Neural cell (in vitro differentiated cells): Measurements from ENCODE around the gene MED26. TPM values are rescaled to one million over a fixed set of nuclear protein-coding genes. Genes with fewer than 3 reads are reported as not detected.

Experiments used
- H2AFZ ChIP-seq: fragments of 200-600, 300-800 bp; sonication (generic), shearing (Covaris generic); 2 replicates; pipeline ENCODE4 v1.6.0; 2014; ENCODE audit warnings: low read depth, mild to moderate bottlenecking, antibody characterized with exemption, low read length, moderate library complexity
- H3F3A ChIP-seq: fragments of 200-600 bp; shearing (Covaris generic); 2 replicates; pipeline ENCODE4 v1.6.1; 2016; ENCODE audit warnings: mild to moderate bottlenecking, moderate library complexity, mixed read lengths, antibody characterized with exemption, low read length; ENCODE audit not compliant: insufficient read depth, poor library complexity, severe bottlenecking
- H3K27ac ChIP-seq: fragments of 200-600, 300-800 bp; sonication (generic), shearing (Covaris generic); 2 replicates; pipeline ENCODE4 v1.5.1; 2014; ENCODE audit warnings: mild to moderate bottlenecking, low read length, moderate library complexity
- H3K27me3 ChIP-seq: fragments of 300-800, 200-600 bp; sonication (generic), shearing (Covaris generic); 2 replicates; pipeline ENCODE4 v1.6.0; 2014; ENCODE audit warnings: mild to moderate bottlenecking, low read depth, low read length, moderate library complexity; ENCODE audit not compliant: insufficient read depth
- H3K36me3 ChIP-seq: fragments of 300-800, 200-600 bp; sonication (generic), shearing (Covaris generic); 2 replicates; pipeline ENCODE4 v1.5.1; 2014; ENCODE audit warnings: mild to moderate bottlenecking, antibody characterized with exemption, low read length, moderate library complexity; ENCODE audit not compliant: insufficient read depth
- H3K4me2 ChIP-seq: fragments of 300-800, 200-600 bp; sonication (generic), shearing (Covaris generic); 2 replicates; pipeline ENCODE4 v1.6.0; 2014; ENCODE audit warnings: mild to moderate bottlenecking, low read length
- H3K4me3 ChIP-seq: fragments of 300-800, 200-600 bp; sonication (generic), shearing (Covaris generic); 2 replicates; pipeline ENCODE4 v1.5.1; 2014; ENCODE audit warnings: mild to moderate bottlenecking, low read length, moderate library complexity
- H3K79me2 ChIP-seq: fragments of 200-600 bp; shearing (Covaris generic); replicated peaks from 2 replicates; pipeline ENCODE4 v1.6.0; 2014; ENCODE audit warnings: mild to moderate bottlenecking, low read length, moderate library complexity; ENCODE audit not compliant: insufficient read depth
- H3K9ac ChIP-seq: fragments of 300-800, 200-600 bp; sonication (generic), shearing (Covaris generic); 2 replicates; pipeline ENCODE4 v1.6.1; 2016; ENCODE audit warnings: mild to moderate bottlenecking, low read length, mixed read lengths
- H3K9me2 ChIP-seq: fragments of 200-600 bp; shearing (Covaris generic); 2 replicates; pipeline ENCODE4 v1.6.1; 2016; ENCODE audit warnings: mild to moderate bottlenecking, low read length, mixed read lengths; ENCODE audit not compliant: insufficient read depth
- H3K9me3 ChIP-seq: fragments of 200-600, 300-800 bp; sonication (generic), shearing (Covaris generic); 2 replicates; pipeline ENCODE4 v1.6.1; 2016; ENCODE audit warnings: mild to moderate bottlenecking, mixed run types, low read length, moderate library complexity, mixed read lengths
- H4K20me1 ChIP-seq: fragments of 200-600 bp; shearing (Covaris generic); 2 replicates; pipeline ENCODE4 v1.6.1; 2016; ENCODE audit warnings: mild to moderate bottlenecking, mixed run types; ENCODE audit not compliant: insufficient read depth
- EP300 ChIP-seq: fragments of 450-650 bp; conservative IDR thresholded peaks from 2 replicates; pipeline ENCODE4 v1.6.1; 2014; ENCODE audit warnings: antibody characterized with exemption, mild to moderate bottlenecking, moderate library complexity; ENCODE audit not compliant: poor library complexity, severe bottlenecking
- EZH2 ChIP-seq: fragments of 200-600, 300-800 bp; shearing (Covaris generic), sonication (generic); IDR thresholded peaks from 2 replicates; pipeline ENCODE4 v1.6.1; 2014; ENCODE audit warnings: antibody characterized with exemption, low read length, borderline replicate concordance, mild to moderate bottlenecking; ENCODE audit not compliant: insufficient read depth, poor library complexity, severe bottlenecking
- MXI1 ChIP-seq: fragments of 450-650 bp; conservative IDR thresholded peaks from 2 replicates; pipeline ENCODE4 v1.6.1; 2014; ENCODE audit warnings: antibody characterized with exemption, mild to moderate bottlenecking; ENCODE audit not compliant: poor library complexity, severe bottlenecking
- POLR2AphosphoS5 ChIP-seq: IDR thresholded peaks from 2 replicates; pipeline ENCODE4 v1.6.1; 2012
- RAD21 ChIP-seq: fragments of 450-650 bp; conservative IDR thresholded peaks from 2 replicates; pipeline ENCODE4 v1.6.1; 2014; ENCODE audit warnings: antibody characterized with exemption, mild to moderate bottlenecking, moderate library complexity
- SMC3 ChIP-seq: fragments of 450-650 bp; conservative IDR thresholded peaks from 2 replicates; pipeline ENCODE4 v1.6.1; 2014; ENCODE audit warnings: antibody characterized with exemption, mild to moderate bottlenecking, moderate library complexity; ENCODE audit not compliant: poor library complexity
- TAF1 ChIP-seq: IDR thresholded peaks from 2 replicates; pipeline ENCODE4 v1.6.1; 2012; ENCODE audit warnings: low read depth
- polyA plus RNA-seq: library from polyadenylated mRNA; depleted of rRNA; stranded (reverse); fragments of >200 nt; gene quantifications from 2 replicates; pipeline ENCODE4 v1.2.3, GENCODE V29; 2014
- TF ChIP-seq, protein P1 (sequence below): fragments of 450-650 bp; IDR thresholded peaks from 2 replicates; pipeline ENCODE4 v1.5.1; 2014; ENCODE audit warnings: antibody characterized with exemption, mild to moderate bottlenecking, moderate library complexity; ENCODE audit not compliant: poor library complexity, severe bottlenecking
- TF ChIP-seq, protein P2 (sequence below): IDR thresholded peaks from 2 replicates; pipeline ENCODE4 v1.6.1; 2012; ENCODE audit warnings: borderline replicate concordance

MED26 gene
- polyA plus RNA-seq, 1 donor from 2014 or later: 4.2 TPM

- Histone ChIP-seq H3K9me3 (no peaks in the 10 kb centered on the region), H3K4me3 (no peak overlapping the region), H2AFZ (no peak overlapping the region), H3K79me2 (no peaks in the 10 kb centered on the region), H3K9ac (no peak overlapping the region), H3K27me3 (no peaks in the 10 kb centered on the region), H3K27ac (no peak overlapping the region), H4K20me1 (no peaks in the 10 kb centered on the region), H3K4me2 (no peak overlapping the region), H3F3A (no peaks in the 10 kb centered on the region), H3K36me3 (no peaks in the 10 kb centered on the region), H3K9me2 (no peaks in the 10 kb centered on the region)
- TF ChIP-seq SMC3: no peak
- no peak for TF ChIP-seq RAD21
- no peak for TF ChIP-seq POLR2AphosphoS5
- TF ChIP-seq EZH2: no peak
- TF ChIP-seq, protein P1, sequence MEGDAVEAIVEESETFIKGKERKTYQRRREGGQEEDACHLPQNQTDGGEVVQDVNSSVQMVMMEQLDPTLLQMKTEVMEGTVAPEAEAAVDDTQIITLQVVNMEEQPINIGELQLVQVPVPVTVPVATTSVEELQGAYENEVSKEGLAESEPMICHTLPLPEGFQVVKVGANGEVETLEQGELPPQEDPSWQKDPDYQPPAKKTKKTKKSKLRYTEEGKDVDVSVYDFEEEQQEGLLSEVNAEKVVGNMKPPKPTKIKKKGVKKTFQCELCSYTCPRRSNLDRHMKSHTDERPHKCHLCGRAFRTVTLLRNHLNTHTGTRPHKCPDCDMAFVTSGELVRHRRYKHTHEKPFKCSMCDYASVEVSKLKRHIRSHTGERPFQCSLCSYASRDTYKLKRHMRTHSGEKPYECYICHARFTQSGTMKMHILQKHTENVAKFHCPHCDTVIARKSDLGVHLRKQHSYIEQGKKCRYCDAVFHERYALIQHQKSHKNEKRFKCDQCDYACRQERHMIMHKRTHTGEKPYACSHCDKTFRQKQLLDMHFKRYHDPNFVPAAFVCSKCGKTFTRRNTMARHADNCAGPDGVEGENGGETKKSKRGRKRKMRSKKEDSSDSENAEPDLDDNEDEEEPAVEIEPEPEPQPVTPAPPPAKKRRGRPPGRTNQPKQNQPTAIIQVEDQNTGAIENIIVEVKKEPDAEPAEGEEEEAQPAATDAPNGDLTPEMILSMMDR: no peak
- no peak for TF ChIP-seq TAF1
- no peak for TF ChIP-seq MXI1
- no peak for TF ChIP-seq EP300
- TF ChIP-seq, protein P2, sequence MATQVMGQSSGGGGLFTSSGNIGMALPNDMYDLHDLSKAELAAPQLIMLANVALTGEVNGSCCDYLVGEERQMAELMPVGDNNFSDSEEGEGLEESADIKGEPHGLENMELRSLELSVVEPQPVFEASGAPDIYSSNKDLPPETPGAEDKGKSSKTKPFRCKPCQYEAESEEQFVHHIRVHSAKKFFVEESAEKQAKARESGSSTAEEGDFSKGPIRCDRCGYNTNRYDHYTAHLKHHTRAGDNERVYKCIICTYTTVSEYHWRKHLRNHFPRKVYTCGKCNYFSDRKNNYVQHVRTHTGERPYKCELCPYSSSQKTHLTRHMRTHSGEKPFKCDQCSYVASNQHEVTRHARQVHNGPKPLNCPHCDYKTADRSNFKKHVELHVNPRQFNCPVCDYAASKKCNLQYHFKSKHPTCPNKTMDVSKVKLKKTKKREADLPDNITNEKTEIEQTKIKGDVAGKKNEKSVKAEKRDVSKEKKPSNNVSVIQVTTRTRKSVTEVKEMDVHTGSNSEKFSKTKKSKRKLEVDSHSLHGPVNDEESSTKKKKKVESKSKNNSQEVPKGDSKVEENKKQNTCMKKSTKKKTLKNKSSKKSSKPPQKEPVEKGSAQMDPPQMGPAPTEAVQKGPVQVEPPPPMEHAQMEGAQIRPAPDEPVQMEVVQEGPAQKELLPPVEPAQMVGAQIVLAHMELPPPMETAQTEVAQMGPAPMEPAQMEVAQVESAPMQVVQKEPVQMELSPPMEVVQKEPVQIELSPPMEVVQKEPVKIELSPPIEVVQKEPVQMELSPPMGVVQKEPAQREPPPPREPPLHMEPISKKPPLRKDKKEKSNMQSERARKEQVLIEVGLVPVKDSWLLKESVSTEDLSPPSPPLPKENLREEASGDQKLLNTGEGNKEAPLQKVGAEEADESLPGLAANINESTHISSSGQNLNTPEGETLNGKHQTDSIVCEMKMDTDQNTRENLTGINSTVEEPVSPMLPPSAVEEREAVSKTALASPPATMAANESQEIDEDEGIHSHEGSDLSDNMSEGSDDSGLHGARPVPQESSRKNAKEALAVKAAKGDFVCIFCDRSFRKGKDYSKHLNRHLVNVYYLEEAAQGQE: no peak
Measured at GRCh38 chr19:16640951-16641350, 12.9 kb upstream of the MED26 start.

GRCh38 chr19:16638666-16639065 is 10.7 kb upstream of the MED26 start:
- TF ChIP-seq, protein P1: no peak
- Histone ChIP-seq H3K36me3 (no peaks in the 10 kb centered on the region), H2AFZ (no peak overlapping the region), H3F3A (no peaks in the 10 kb centered on the region), H3K4me2 (no peak overlapping the region), H3K27me3 (no peaks in the 10 kb centered on the region), H4K20me1 (no peaks in the 10 kb centered on the region), H3K27ac (no peak overlapping the region), H3K4me3 (no peak overlapping the region), H3K9me2 (no peaks in the 10 kb centered on the region), H3K79me2 (no peaks in the 10 kb centered on the region), H3K9me3 (no peaks in the 10 kb centered on the region), H3K9ac (no peak overlapping the region)
